Astrocyte (in vitro differentiated cells and primary cell): Measurements from ENCODE around the gene MMP28.

Experiments
- CTCF ChIP-seq: IDR thresholded peaks from 2 replicates; pipeline ENCODE4 v1.5.1; 2011; ENCODE audit warnings: low read depth, mild to moderate bottlenecking, inconsistent platforms, low read length, moderate library complexity; ENCODE audit not compliant: insufficient read depth
- EZH2 ChIP-seq: IDR thresholded peaks from 2 replicates; pipeline ENCODE4 v1.6.1; 2012; ENCODE audit warnings: mild to moderate bottlenecking, low read length, inconsistent platforms; ENCODE audit not compliant: insufficient read depth

- TF ChIP-seq CTCF: no peak
- TF ChIP-seq EZH2: no peak
Observed at GRCh38 chr17:35743626-35744328, 51.7 kb downstream of the MMP28 start.
